ENCODE data around the gene TMED1.
"Not testable (repeated sequence)": the region's sequence is repeated elsewhere in the genome, so short reads cannot be mapped to it uniquely, and the experiment has no call there.

The TMED1 gene

GRCh38 chr19:10862561-10863106 lies 26.6 kb upstream of the TMED1 start:
- DNase-seq (ENCODE audit: low read depth), result no peak

GRCh38 chr19:10861103-10861651 lies 25.2 kb upstream of the TMED1 start:
- no peak for DNase-seq (ENCODE audit: low read depth)

GRCh38 chr19:10858204-10858828 lies 22.3 kb upstream of the TMED1 start:
- no peak for DNase-seq (ENCODE audit: low read depth)

- DNase-seq (ENCODE audit: low read depth), result not testable (repeated sequence)
Observed at GRCh38 chr19:10856899-10857298, 20.9 kb upstream of the TMED1 start.

GRCh38 chr19:10855879-10856522 lies 20.0 kb upstream of the TMED1 start:
- DNase-seq (ENCODE audit: low read depth), result no peak

GRCh38 chr19:10854350-10855089 lies 18.5 kb upstream of the TMED1 start:
- DNase-seq (ENCODE audit: low read depth), result no peak

- no peak for DNase-seq (ENCODE audit: low read depth)
Observed at GRCh38 chr19:10852941-10853340, 16.9 kb upstream of the TMED1 start.

GRCh38 chr19:10852098-10852800 lies 16.2 kb upstream of the TMED1 start:
- DNase-seq (ENCODE audit: low read depth), result no peak

- no peak for DNase-seq (ENCODE audit: low read depth)
Observed at GRCh38 chr19:10850631-10851030, 14.6 kb upstream of the TMED1 start.

- DNase-seq (ENCODE audit: low read depth), result no peak
Observed at GRCh38 chr19:10848230-10848856, 12.3 kb upstream of the TMED1 start, which contains the start of gene C19orf38. C19orf38 (plus strand) TSS chr19:10848415; CDS start chr19:10848509, 94 bp downstream.

GRCh38 chr19:10846500-10847202 lies 10.6 kb upstream of the TMED1 start:
- no peak for DNase-seq (ENCODE audit: low read depth)

- DNase-seq (ENCODE audit: low read depth), result no peak
Observed at GRCh38 chr19:10842788-10843187, 6.8 kb upstream of the TMED1 start.

GRCh38 chr19:10839114-10840050 lies 3.4 kb upstream of the TMED1 start:
- DNase-seq (ENCODE audit: low read depth), result no peak

GRCh38 chr19:10838377-10838776 lies 2.4 kb upstream of the TMED1 start:
- no peak for DNase-seq (ENCODE audit: low read depth)

- not testable (repeated sequence) for DNase-seq (ENCODE audit: low read depth)
Observed at GRCh38 chr19:10837649-10838048, 1.6 kb upstream of the TMED1 start.

- DNase-seq (ENCODE audit: low read depth), result peak; percentile 57
Observed at GRCh38 chr19:10836479-10837330, 693 bp upstream of the TMED1 start.

GRCh38 chr19:10835089-10835753 lies 791 bp downstream of the TMED1 start:
- no peak for DNase-seq (ENCODE audit: low read depth)

- no peak for DNase-seq (ENCODE audit: low read depth)
Observed at GRCh38 chr19:10832939-10833296, 3.1 kb downstream of the TMED1 start.

All from stimulated activated CD8-positive, alpha-beta memory T cell treated with anti-CD3 and anti-CD28 coated beads, Interleukin-15, amount 100 ng/mL, for 24 hours (primary cell).